ENCODE results near the gene NPPB.

The NPPB gene

GRCh38 chr1:11880911-11881748, 22.4 kb upstream of the NPPB start:
- no peak for DNase-seq

- DNase-seq: no peak
Observed at GRCh38 chr1:11880181-11880575, 21.4 kb upstream of the NPPB start.

GRCh38 chr1:11879311-11880180, 20.8 kb upstream of the NPPB start:
- DNase-seq: no peak

GRCh38 chr1:11878891-11879190, 20.1 kb upstream of the NPPB start:
- DNase-seq: no peak

- no peak for DNase-seq
Observed at GRCh38 chr1:11878081-11878890, 19.5 kb upstream of the NPPB start.

- no peak for DNase-seq
Observed at GRCh38 chr1:11877074-11877473, 18.3 kb upstream of the NPPB start.

GRCh38 chr1:11875094-11875493, 16.3 kb upstream of the NPPB start:
- no peak for DNase-seq

- no peak for DNase-seq
Observed at GRCh38 chr1:11874624-11875023, 15.9 kb upstream of the NPPB start.

- DNase-seq: no peak
Observed at GRCh38 chr1:11874258-11874562, 15.5 kb upstream of the NPPB start.

- no peak for DNase-seq
Observed at GRCh38 chr1:11873395-11874257, 14.9 kb upstream of the NPPB start.

GRCh38 chr1:11872545-11872944, 13.8 kb upstream of the NPPB start:
- DNase-seq: no peak

- DNase-seq: no peak
Observed at GRCh38 chr1:11869650-11870207, 11.0 kb upstream of the NPPB start.

- no peak for DNase-seq
Observed at GRCh38 chr1:11869104-11869503, 10.4 kb upstream of the NPPB start.

- DNase-seq: no peak
Observed at GRCh38 chr1:11868331-11868980, 9.7 kb upstream of the NPPB start.

- peak; percentile 8 for DNase-seq
Observed at GRCh38 chr1:11862890-11863289, 4.1 kb upstream of the NPPB start.

- DNase-seq: no peak
Observed at GRCh38 chr1:11860587-11860986, 1.8 kb upstream of the NPPB start.

GRCh38 chr1:11860083-11860482, 1.3 kb upstream of the NPPB start:
- DNase-seq: no peak

GRCh38 chr1:11858968-11859871, 475 bp upstream of the NPPB start:
- DNase-seq: peak; percentile 59

- no peak for DNase-seq
Observed at GRCh38 chr1:11858158-11858557, 587 bp downstream of the NPPB start.

- DNase-seq: no peak
Observed at GRCh38 chr1:11857164-11857851, 1.4 kb downstream of the NPPB start.

Measured in fibroblast of skin of scalp (primary cell).